Endodermal cell (in vitro differentiated cells): ENCODE measurements around the gene CLEC16A. TPM values are rescaled to one million over a fixed set of nuclear protein-coding genes. Genes with fewer than 3 reads are reported as not detected.

Experiments used
- DNase-seq: peaks from one replicate; pipeline ENCODE4 v3.0.0-alpha.2; 2017
- H3K27ac ChIP-seq: 2 replicates; pipeline ENCODE4 v1.5.1; 2013; ENCODE audit warnings: mild to moderate bottlenecking, low read depth, low read length, moderate library complexity
- H3K27me3 ChIP-seq: 2 replicates; pipeline ENCODE4 v1.6.1; 2013; ENCODE audit warnings: mild to moderate bottlenecking, low read length, moderate library complexity; ENCODE audit not compliant: insufficient read depth, control insufficient read depth, poor library complexity, severe bottlenecking
- H3K36me3 ChIP-seq: 2 replicates; pipeline ENCODE4 v1.7.0; 2013; ENCODE audit warnings: mild to moderate bottlenecking, low read length, moderate library complexity; ENCODE audit not compliant: control insufficient read depth, insufficient read depth
- H3K4me1 ChIP-seq: one replicate; pipeline ENCODE4 v1.7.0; 2013; ENCODE audit warnings: low read length; ENCODE audit not compliant: control insufficient read depth, insufficient read depth
- H3K4me3 ChIP-seq: 2 replicates; pipeline ENCODE4 v1.5.1; 2013; ENCODE audit warnings: mild to moderate bottlenecking, low read length, moderate library complexity
- H3K9ac ChIP-seq: 2 replicates; pipeline ENCODE4 v1.6.1; 2013; ENCODE audit warnings: mild to moderate bottlenecking, low read length, moderate library complexity; ENCODE audit not compliant: poor library complexity, severe bottlenecking; ENCODE audit errors: extremely low read depth
- H3K9me3 ChIP-seq: 2 replicates; pipeline ENCODE4 v1.6.1; 2013; ENCODE audit warnings: mild to moderate bottlenecking, low read length, moderate library complexity; ENCODE audit not compliant: control insufficient read depth
- H3K27ac Mint-ChIP-seq: 2 replicates; pipeline ENCODE4 v1.8.0; 2020; ENCODE audit warnings: mixed read lengths
- H3K27me3 Mint-ChIP-seq: 2 replicates; pipeline ENCODE4 v1.8.0; 2021; ENCODE audit warnings: mild to moderate bottlenecking, mixed read lengths; ENCODE audit not compliant: insufficient read depth
- H3K36me3 Mint-ChIP-seq: 2 replicates; pipeline ENCODE4 v1.8.0; 2020; ENCODE audit warnings: low read depth, mixed read lengths
- H3K4me1 Mint-ChIP-seq: 2 replicates; pipeline ENCODE4 v1.8.0; 2020; ENCODE audit warnings: mixed read lengths
- H3K4me3 Mint-ChIP-seq: 2 replicates; pipeline ENCODE4 v1.8.0; 2020; ENCODE audit warnings: mild to moderate bottlenecking, moderate library complexity, mixed read lengths
- H3K9me3 Mint-ChIP-seq: 2 replicates; pipeline ENCODE4 v1.8.0; 2020; ENCODE audit warnings: mild to moderate bottlenecking, mixed read lengths
- WGBS, 2 experiments: methylation state at CpG; one replicate each; pipeline versions ENCODE4 v1.1.5 to v1.1.7; 2013; ENCODE audit warnings: missing lambda C conversion rate in 2 of 2, mixed read lengths in 1 of 2; ENCODE audit not compliant: insufficient coverage in 1 of 2, insufficient read length in 1 of 2; 5-methylcytosine and 5-hydroxymethylcytosine counted together
- total RNA-seq, 2 donors: library from RNA; stranded (reverse); fragmentation: NEBNext Ultra II Directional in 1 of 2; extraction: Animal tissue kit (Norgen Biotek cat#: 25700) in 1 of 2; gene quantifications; 2 replicates in 1 of 2; 3 replicates in 1 of 2; pipeline ENCODE4 v1.2.1, GENCODE V29; 2021
- TF ChIP-seq, protein P1 (sequence below): fragments of 200-600 bp; sonication (generic); conservative IDR thresholded peaks from 2 replicates; pipeline ENCODE4 v1.5.0; 2021; ENCODE audit warnings: antibody characterized with exemption, mild to moderate bottlenecking

The CLEC16A gene
- total RNA-seq, 2 donors from 2014 or later = 19.5 to 28.3 TPM

DNA sequence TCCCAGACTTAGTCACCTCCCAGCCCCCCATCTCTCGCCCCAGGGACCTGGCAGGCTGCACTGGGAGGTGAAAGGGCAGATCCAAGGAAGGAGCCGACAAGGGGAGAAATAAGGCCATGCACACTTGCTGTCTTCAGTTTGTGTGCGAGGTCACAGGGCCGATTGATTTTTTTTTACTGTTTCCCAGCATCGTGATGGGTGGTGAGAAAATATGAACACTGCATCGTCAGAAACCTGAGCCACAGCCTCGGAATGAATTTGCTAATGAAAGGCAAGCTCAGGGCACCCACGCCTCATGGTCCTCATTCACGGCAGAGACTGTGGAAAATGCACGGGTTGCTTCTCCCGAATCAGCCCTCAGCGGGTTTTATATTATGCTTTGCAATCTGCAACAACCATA lies 213.7 kb downstream of the CLEC16A start:
- H3K4me1 Mint-ChIP-seq = peaks cover 16% of the 10 kb centered on the region
- H3K9me3 Mint-ChIP-seq = no peaks in the 10 kb centered on the region
- Histone ChIP-seq H3K36me3 (no peaks in the 10 kb centered on the region), H3K9ac (no peak overlapping the region), H3K4me3 (no peak overlapping the region), H3K27me3 (no peaks in the 10 kb centered on the region), H3K27ac (no peak overlapping the region), H3K4me1 (no peaks in the 10 kb centered on the region), H3K9me3 (no peaks in the 10 kb centered on the region)
- no peaks in the 10 kb centered on the region for H3K27me3 Mint-ChIP-seq
- no peak for DNase-seq
- WGBS, 2 experiments = 91 to 93% methylated on average over 11 to 12 of the region's 12 CpGs
- H3K27ac Mint-ChIP-seq = no peak overlapping the region
- no peaks in the 10 kb centered on the region for H3K36me3 Mint-ChIP-seq
- H3K4me3 Mint-ChIP-seq = no peak overlapping the region
- TF ChIP-seq, protein P1, sequence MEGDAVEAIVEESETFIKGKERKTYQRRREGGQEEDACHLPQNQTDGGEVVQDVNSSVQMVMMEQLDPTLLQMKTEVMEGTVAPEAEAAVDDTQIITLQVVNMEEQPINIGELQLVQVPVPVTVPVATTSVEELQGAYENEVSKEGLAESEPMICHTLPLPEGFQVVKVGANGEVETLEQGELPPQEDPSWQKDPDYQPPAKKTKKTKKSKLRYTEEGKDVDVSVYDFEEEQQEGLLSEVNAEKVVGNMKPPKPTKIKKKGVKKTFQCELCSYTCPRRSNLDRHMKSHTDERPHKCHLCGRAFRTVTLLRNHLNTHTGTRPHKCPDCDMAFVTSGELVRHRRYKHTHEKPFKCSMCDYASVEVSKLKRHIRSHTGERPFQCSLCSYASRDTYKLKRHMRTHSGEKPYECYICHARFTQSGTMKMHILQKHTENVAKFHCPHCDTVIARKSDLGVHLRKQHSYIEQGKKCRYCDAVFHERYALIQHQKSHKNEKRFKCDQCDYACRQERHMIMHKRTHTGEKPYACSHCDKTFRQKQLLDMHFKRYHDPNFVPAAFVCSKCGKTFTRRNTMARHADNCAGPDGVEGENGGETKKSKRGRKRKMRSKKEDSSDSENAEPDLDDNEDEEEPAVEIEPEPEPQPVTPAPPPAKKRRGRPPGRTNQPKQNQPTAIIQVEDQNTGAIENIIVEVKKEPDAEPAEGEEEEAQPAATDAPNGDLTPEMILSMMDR = no peak

DNA sequence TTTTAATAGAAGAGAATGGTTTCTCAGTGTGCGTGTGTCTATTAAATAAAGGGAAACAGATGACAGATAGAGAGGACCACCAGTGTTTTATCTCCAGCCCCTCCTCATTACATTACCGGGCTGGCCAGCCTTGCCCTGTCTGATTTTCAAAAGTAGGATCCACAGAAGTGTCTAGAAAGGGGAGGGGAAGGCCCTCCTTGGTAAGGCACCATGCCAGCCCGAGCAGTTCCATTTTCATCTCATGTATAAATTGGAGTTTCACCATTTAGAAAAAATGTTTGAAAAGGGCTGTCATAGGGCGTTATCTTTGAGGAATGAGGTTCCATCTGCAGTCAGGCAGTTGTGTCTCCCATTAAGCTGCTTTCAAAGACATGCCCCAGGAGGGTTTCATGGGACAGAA lies 214.9 kb downstream of the CLEC16A start:
- Mint-ChIP-seq H3K36me3 (no peaks in the 10 kb centered on the region), H3K9me3 (no peaks in the 10 kb centered on the region), H3K4me3 (no peak overlapping the region), H3K27ac (no peak overlapping the region), H3K4me1 (peaks cover 18% of the 10 kb centered on the region), H3K27me3 (no peaks in the 10 kb centered on the region)
- H3K27ac ChIP-seq = no peak overlapping the region
- no peaks in the 10 kb centered on the region for H3K9me3 ChIP-seq
- no peaks in the 10 kb centered on the region for H3K27me3 ChIP-seq
- no peak overlapping the region for H3K4me3 ChIP-seq
- DNase-seq = no peak
- H3K4me1 ChIP-seq = no peaks in the 10 kb centered on the region
- WGBS, 2 experiments = 92 to 93% methylated on average over 2 to 4 of the region's 4 CpGs
- no peak overlapping the region for H3K9ac ChIP-seq
- TF ChIP-seq, protein P1 = no peak
- H3K36me3 ChIP-seq = no peaks in the 10 kb centered on the region

DNA sequence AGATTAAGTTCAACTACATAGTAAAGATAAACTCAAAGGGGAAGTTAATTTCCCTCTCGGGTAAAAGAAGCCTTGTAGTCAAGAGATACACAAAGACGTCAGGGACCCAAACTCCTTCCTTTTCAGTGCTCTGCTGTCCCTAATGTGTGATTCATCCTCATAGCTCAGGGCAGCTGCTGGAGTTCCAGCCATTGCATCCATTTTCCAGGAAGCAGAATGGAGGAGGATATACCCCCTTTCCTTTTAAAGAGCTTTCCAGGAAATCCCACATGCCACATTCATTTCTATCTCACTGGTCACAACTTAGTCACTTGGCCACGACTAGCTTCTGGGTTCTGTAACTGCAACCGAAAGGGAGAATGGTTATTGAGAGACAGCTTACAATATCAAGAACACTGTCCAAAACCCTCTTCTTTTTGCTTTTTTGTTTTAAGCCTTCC lies 216.3 kb downstream of the CLEC16A start:
- H3K9me3 ChIP-seq = no peaks in the 10 kb centered on the region
- no peaks in the 10 kb centered on the region for H3K27me3 ChIP-seq
- no peak overlapping the region for H3K4me3 ChIP-seq
- H3K27me3 Mint-ChIP-seq = no peaks in the 10 kb centered on the region
- no peaks in the 10 kb centered on the region for H3K36me3 ChIP-seq
- H3K9ac ChIP-seq = no peak overlapping the region
- no peaks in the 10 kb centered on the region for H3K4me1 ChIP-seq
- no peak overlapping the region for H3K27ac Mint-ChIP-seq
- peaks cover 18% of the 10 kb centered on the region for H3K4me1 Mint-ChIP-seq
- no peaks in the 10 kb centered on the region for H3K36me3 Mint-ChIP-seq
- H3K4me3 Mint-ChIP-seq = no peak overlapping the region
- H3K27ac ChIP-seq = no peak overlapping the region
- no peaks in the 10 kb centered on the region for H3K9me3 Mint-ChIP-seq
- no peak for DNase-seq
- 94 to 98% methylated on average over 3 to 4 of the region's 4 CpGs for WGBS, 2 experiments
- TF ChIP-seq, protein P1 = no peak
